GM18867 (cell line): Measurements from ENCODE around the gene USP34.

Experiments
- ATAC-seq: cut with Tn5 transposase; IDR thresholded peaks from one replicate; pipeline ENCODE4 v1.9.1; 2021; ENCODE audit warnings: mild to moderate bottlenecking, moderate library complexity; ENCODE audit not compliant: unreplicated experiment

The USP34 gene

DNA sequence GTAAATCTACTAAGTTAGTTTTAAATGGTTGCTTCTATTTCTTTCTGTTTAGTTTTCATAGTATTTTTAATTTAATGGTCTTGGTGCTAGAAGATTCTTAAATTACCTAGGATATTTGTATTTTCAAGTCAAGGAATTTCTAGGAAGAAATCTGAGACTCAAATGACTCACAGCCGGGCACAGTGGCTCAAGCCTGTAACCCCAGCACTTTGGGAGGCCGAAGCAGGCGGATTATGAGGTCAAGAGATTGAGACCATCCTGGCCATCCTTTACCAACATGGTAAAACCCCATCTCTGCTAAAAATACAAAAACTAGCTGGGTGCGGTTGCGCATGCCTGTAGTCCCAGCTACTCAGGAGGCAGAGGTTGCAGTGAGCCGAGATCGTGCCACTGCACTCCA is 213.4 kb downstream of the USP34 start:
- ATAC-seq = no peak

DNA sequence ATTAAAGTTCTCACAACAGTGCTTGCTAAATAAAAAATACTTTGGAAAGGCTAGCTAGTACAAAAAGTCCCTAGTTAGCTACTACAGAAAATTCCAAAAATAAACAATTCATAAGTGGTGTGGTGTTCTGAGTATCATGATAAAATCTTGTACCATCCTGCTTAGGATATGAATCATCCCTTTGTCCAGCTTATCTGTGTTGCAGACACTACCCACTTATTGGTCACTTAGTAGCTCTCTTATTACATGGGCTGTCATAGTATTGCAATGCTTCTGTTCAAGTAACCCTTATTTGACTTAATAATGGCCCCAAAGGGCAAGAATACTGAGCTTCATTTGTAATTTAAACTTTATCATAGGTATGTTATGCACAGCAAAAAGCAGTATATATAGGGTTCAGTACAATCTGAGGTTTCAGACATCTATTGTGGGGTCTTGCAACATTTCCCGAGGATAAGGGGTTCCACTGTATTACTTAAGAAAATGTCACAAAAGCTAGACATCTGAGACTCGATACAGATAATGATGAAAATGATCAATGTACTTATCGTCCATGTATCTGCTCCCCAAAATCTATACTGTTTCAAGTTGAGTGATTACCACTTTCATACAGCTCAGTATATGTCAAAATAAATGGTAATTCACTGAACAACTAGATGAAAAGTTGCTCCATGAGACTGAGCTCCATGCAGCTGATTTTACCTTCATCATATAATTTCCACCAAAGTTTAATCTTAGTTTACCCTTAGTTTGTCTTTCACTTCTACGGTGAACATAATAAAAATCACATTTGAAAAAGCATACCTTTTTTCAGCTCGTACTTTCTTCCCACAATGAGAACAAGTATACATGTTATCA is 215.1 kb downstream of the USP34 start:
- no peak for ATAC-seq

- no peak for ATAC-seq
These were observed 216.4 kb downstream of the USP34 start for GRCh38 chr2:61254536-61254935.

GRCh38 chr2:61253136-61253535 is 217.8 kb downstream of the USP34 start:
- no peak for ATAC-seq

DNA sequence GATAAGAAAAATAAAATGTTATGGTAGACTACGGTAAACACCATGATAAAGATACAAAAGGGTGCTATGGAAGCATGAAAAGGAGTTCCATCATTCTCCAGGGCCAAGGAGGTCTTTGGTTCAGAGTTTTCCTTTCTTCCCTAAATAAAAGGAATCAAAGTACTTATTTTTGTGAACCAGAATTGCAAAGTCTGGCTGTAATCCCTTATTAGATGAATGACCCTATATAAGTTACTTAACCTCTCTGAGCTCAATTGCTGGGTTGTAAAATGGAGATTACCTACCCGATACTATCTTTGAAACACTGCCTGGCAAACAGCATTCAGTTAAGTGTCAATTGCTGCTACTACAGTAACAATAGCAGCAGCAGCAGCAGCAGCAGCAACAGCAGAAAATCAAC is 218.9 kb downstream of the USP34 start:
- no peak for ATAC-seq

GRCh38 chr2:61249521-61250071 is 221.3 kb downstream of the USP34 start:
- ATAC-seq = no peak

GRCh38 chr2:61247204-61247812 is 223.6 kb downstream of the USP34 start:
- no peak for ATAC-seq

GRCh38 chr2:61244694-61245093 is 226.2 kb downstream of the USP34 start:
- ATAC-seq = no peak

GRCh38 chr2:61241266-61241665 is 229.6 kb downstream of the USP34 start:
- no peak for ATAC-seq

GRCh38 chr2:61238219-61239012 is 232.5 kb downstream of the USP34 start:
- ATAC-seq = no peak

GRCh38 chr2:61235716-61236115 is 235.2 kb downstream of the USP34 start:
- ATAC-seq = no peak

DNA sequence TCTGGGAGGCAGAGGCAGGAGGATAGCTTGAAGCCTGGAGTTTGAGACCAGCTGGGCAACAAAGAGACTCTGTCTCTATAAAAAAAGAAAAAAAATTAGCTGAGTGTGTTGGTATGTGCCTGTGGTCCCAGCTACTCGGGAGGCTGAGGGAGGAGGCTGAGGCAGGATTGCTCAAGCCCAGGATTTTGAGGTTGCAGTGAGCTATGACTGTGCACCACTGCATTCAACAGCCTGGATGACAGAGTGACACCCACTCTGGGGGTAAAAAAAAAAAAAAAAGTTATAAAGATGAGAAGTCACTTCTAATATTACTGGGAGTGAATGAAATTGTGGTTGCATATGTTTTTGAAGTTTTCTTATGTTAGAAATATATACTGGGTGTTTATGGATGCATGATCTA is 237.3 kb downstream of the USP34 start:
- ATAC-seq = no peak

- no peak for ATAC-seq
These were observed 241.0 kb downstream of the USP34 start for GRCh38 chr2:61229936-61230335.

GRCh38 chr2:61222567-61222966 is 248.3 kb downstream of the USP34 start:
- ATAC-seq = no peak

DNA sequence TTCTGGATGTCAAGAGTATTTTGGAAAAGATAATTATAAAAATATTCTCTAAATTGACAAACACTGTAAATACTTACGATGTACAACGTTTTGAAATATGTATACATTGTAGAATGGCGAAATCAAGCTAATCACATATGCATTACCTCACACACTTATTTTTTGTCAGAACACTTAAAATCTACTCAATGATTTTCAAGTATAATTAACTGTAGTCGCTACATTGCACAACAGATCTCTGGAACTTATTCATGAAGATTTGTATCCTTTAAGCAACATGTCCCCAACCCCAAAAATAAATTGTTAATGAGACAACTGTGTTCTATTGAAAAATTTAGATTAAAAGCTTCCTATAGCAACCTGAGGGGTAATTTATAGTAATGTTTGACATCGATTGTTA is 249.1 kb downstream of the USP34 start:
- ATAC-seq = no peak

- ATAC-seq = no peak
These were observed 250.1 kb downstream of the USP34 start for GRCh38 chr2:61220768-61221167.

GRCh38 chr2:61218817-61219170 is 252.1 kb downstream of the USP34 start:
- ATAC-seq = no peak

- no peak for ATAC-seq
These were observed 252.6 kb downstream of the USP34 start for GRCh38 chr2:61218076-61218816.

GRCh38 chr2:61214171-61214570 is 256.7 kb downstream of the USP34 start:
- no peak for ATAC-seq

DNA sequence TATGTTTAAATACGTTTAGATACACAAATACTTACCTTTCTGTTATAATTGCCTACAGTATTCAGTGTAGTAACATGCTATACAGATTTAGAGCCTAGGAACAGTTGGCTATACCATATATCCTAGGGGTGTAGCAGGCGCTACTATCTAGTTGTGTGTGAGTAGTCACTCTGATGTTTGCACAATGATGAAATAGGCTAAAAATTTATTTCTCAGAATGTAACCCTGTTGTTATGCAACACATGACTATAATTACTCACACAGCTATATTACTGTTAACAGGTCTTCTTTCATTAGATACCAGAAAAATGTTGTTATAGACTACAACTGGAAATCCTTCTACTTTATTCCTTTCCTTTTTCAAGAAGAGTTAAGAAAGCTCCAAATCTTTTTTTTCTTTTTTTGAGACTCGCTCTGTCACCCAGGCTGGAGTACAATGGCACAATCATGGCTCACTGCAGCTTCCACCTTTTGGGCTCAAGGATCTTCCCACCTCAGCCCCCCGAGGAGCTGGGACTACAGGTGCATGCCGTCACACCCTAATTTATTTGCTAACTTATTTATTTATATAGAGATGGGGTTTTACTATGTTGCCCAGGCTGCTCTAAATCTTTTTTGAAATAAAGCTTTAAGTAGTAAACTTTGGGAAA is 260.4 kb downstream of the USP34 start:
- ATAC-seq = no peak
